Measurements from ENCODE around the gene FZR1. TPM values are rescaled to one million over a fixed set of nuclear protein-coding genes. Genes with fewer than 3 reads are reported as not detected.

Gene FZR1
- total and polyA plus RNA-seq, 2 of the 8 experiments (the other 6 are each of a cell fraction or from before 2014, with no cell fraction given), result 21.6 to 35.5 TPM

- H3K27ac ChIP-seq (ENCODE audit: low read depth, low read length), result no peak overlapping the region
- no peaks in the 10 kb centered on the region for H3K79me2 ChIP-seq (ENCODE audit: control insufficient read depth in 1 of 2, insufficient read depth in 2 of 2, low read length in 2 of 2)
- ChIA-PET CTCF (ENCODE audit: partially characterized antibody) (interaction anchor here (1.9 to 6.9 kb wide), 3 partner anchors 9 to 84 kb away, joined by 4 to 54 read pairs (median 7); no protein-coding TSS in a partner anchor), POLR2A (ENCODE audit: partially characterized antibody) (interaction anchor here (4.0 kb wide), 1 partner anchor 9 kb away, joined by 30 read pairs; no protein-coding TSS in a partner anchor)
- whole genome bisulfite sequencing, 2 experiments (ENCODE audit: extremely low coverage in 1 of 2, insufficient coverage in 1 of 2, insufficient read length in 1 of 2, insufficient replicate concordance in 2 of 2, low coverage in 1 of 2, low lambda C conversion rate in 2 of 2, missing lambda C conversion rate in 1 of 2), result 92% methylated on average over 12 of the region's 14 CpGs; no CpG with 5 or more reads in 1 of the 2 experiments
- no peaks in the 10 kb centered on the region for H3K27me3 ChIP-seq (replicated peaks in 1 of 4; ENCODE audit: control insufficient read depth in 3 of 4, extremely low read depth in 1 of 4, insufficient read depth in 3 of 4, low read length in 3 of 4)
- no peak overlapping the region for H3K4me3 ChIP-seq (ENCODE audit: extremely low read depth in 1 of 4, insufficient read depth in 2 of 4, low read depth in 3 of 4, low read length in 4 of 4)
- H4K5ac ChIP-seq (ENCODE audit: insufficient read length, low read depth, low read length), result no peak overlapping the region
- H4K20me1 ChIP-seq (replicated peaks in 1 of 2; ENCODE audit: control insufficient read depth in 1 of 2, insufficient read depth in 2 of 2, low read length in 2 of 2), result peaks cover 8 to 17% of the 10 kb centered on the region in 2 experiments
- H3K9ac ChIP-seq (replicated peaks in 1 of 4; ENCODE audit: extremely low read depth in 1 of 4, low read depth in 3 of 4, low read length in 3 of 4), result no peak overlapping the region
- H2BK5ac ChIP-seq (ENCODE audit: low read depth, low read length), result no peak overlapping the region
- H2AK5ac ChIP-seq (ENCODE audit: low read depth, low read length), result no peak overlapping the region
- no peak overlapping the region for H2BK15ac ChIP-seq (ENCODE audit: low read length)
- no peak overlapping the region for H2BK20ac ChIP-seq (ENCODE audit: low read length)
- no peaks in the 10 kb centered on the region for H3K9me3 ChIP-seq (ENCODE audit: insufficient read depth in 2 of 2, low read depth in 1 of 2, low read length in 1 of 2)
- H2AFZ ChIP-seq (ENCODE audit: low read length), result no peak overlapping the region
- no peak for FAIRE-seq
- TF ChIP-seq HDAC2 (IDR thresholded peaks at IDR 0.05; ENCODE audit: borderline replicate concordance in 1 of 2, low read depth in 2 of 2, low read length in 2 of 2) (no peak), CHD2 (IDR thresholded peaks at IDR 0.05; ENCODE audit: low read length) (no peak), BACH1 (IDR thresholded peaks at IDR 0.05; ENCODE audit: low read length) (no peak)
- H4K91ac ChIP-seq (replicated peaks; ENCODE audit: insufficient read length, low read length), result no peak overlapping the region
- H3K23ac ChIP-seq (ENCODE audit: insufficient read length), result no peak overlapping the region
- H3K18ac ChIP-seq (ENCODE audit: extremely low read depth, low read length), result no peak overlapping the region
- H3K56ac ChIP-seq (replicated peaks; ENCODE audit: insufficient read length, low read depth, low read length), result no peak overlapping the region
- H4K8ac ChIP-seq (ENCODE audit: extremely low read depth, insufficient read depth, low read length), result no peak overlapping the region
- no peak overlapping the region for H3K4ac ChIP-seq (replicated peaks; ENCODE audit: insufficient read length, low read depth, low read length)
- H3K36me3 ChIP-seq (ENCODE audit: control insufficient read depth in 2 of 4, insufficient read depth in 4 of 4, low read length in 3 of 4), result peaks cover 7 to 38% (median 23%) of the 10 kb centered on the region in 4 experiments; a peak in 7 of 8 replicates
- no peak overlapping the region for H2BK12ac ChIP-seq (ENCODE audit: low read depth, low read length)
- H3K4me1 ChIP-seq (replicated peaks in 1 of 4; ENCODE audit: control insufficient read depth in 3 of 4, insufficient read depth in 4 of 4, low read length in 3 of 4), result peaks cover 3 to 11% (median 6%) of the 10 kb centered on the region in 4 experiments; a peak in 6 of 7 replicates
- no peak overlapping the region for H2BK120ac ChIP-seq (replicated peaks; ENCODE audit: low read depth, low read length)
- DNase-seq (ENCODE audit: low read depth in 1 of 2, low spot score in 2 of 2), result no peak
- no peak overlapping the region for H3K14ac ChIP-seq (ENCODE audit: insufficient read length)
- no peaks in the 10 kb centered on the region; the same call in 1 of the 2 replicates for H3K23me2 ChIP-seq (ENCODE audit: low read depth, low read length)
- H3K79me1 ChIP-seq (ENCODE audit: low read depth, low read length), result 0 out of 2 replicates have a peak, but pooled peaks cover 2% of the 10 kb centered on the region
- no peak overlapping the region for H3K4me2 ChIP-seq (ENCODE audit: insufficient read depth in 1 of 2, low read depth in 2 of 2, low read length in 2 of 2)
Observed at GRCh38 chr19:3535563-3535965, 29.5 kb downstream of the FZR1 start.
